ENCODE data around the gene AHR. TPM values are rescaled to one million over a fixed set of nuclear protein-coding genes. Genes with fewer than 3 reads are reported as not detected.

The AHR gene
- total RNA-seq, 1 experiment from 2014 or later, result 13.5 TPM

GRCh38 chr7:17329440-17329839 is 31.0 kb downstream of the AHR start:
- DNase-seq (ENCODE audit: low spot score), result no peak
- TF ChIP-seq CTCF (conservative IDR thresholded peaks at IDR 0.05; ENCODE audit: low read depth, low read length), result no peak
- H3K36me3 ChIP-seq (ENCODE audit: insufficient read depth, low read length, poor library complexity, severe bottlenecking), result peaks cover 1% of the 10 kb centered on the region
- no peaks in the 10 kb centered on the region for H3K27me3 ChIP-seq (replicated peaks; ENCODE audit: insufficient read depth, low read depth, low read length, poor library complexity)
- no peak overlapping the region for H3K27ac ChIP-seq (ENCODE audit: low read depth, low read length, poor library complexity, severe bottlenecking)
- intact Hi-C loops (cut with micrococcal nuclease; ENCODE audit: unreplicated experiment), result no loop called here
- BruUV-seq (replicated peaks), result no TSS peak
- POLR2A ChIA-PET (ENCODE audit: low non-redundant PET), result no interaction called here
- H3K4me1 ChIP-seq (ENCODE audit: insufficient read depth, low read length, poor library complexity, severe bottlenecking), result no peaks in the 10 kb centered on the region
- H3K9me3 ChIP-seq (ENCODE audit: low read depth, low read length, poor library complexity, severe bottlenecking), result no peaks in the 10 kb centered on the region
- H3K4me3 ChIP-seq (ENCODE audit: low read depth, low read length, poor library complexity, severe bottlenecking), result no peak overlapping the region
- CTCF ChIA-PET, result no interaction called here

GRCh38 chr7:17331891-17332501 is 33.5 kb downstream of the AHR start:
- Histone ChIP-seq H3K9me3 (ENCODE audit: low read depth, low read length, poor library complexity, severe bottlenecking) (no peaks in the 10 kb centered on the region), H3K4me3 (ENCODE audit: low read depth, low read length, poor library complexity, severe bottlenecking) (no peak overlapping the region), H3K27me3 (replicated peaks; ENCODE audit: insufficient read depth, low read depth, low read length, poor library complexity) (no peaks in the 10 kb centered on the region), H3K36me3 (ENCODE audit: insufficient read depth, low read length, poor library complexity, severe bottlenecking) (peaks cover 7% of the 10 kb centered on the region), H3K27ac (ENCODE audit: low read depth, low read length, poor library complexity, severe bottlenecking) (no peak overlapping the region), H3K4me1 (ENCODE audit: insufficient read depth, low read length, poor library complexity, severe bottlenecking) (no peaks in the 10 kb centered on the region)
- BruUV-seq (replicated peaks), result no TSS peak
- no peak for DNase-seq (ENCODE audit: low spot score)
- TF ChIP-seq CTCF (conservative IDR thresholded peaks at IDR 0.05; ENCODE audit: low read depth, low read length) (no peak), EZH2 (IDR thresholded peaks at IDR 0.05; ENCODE audit: borderline replicate concordance, low read depth, low read length, poor library complexity, severe bottlenecking) (no peak)
- intact Hi-C loops (cut with micrococcal nuclease; ENCODE audit: unreplicated experiment), result no loop called here
- ChIA-PET POLR2A (ENCODE audit: low non-redundant PET) (no interaction called here), CTCF (no interaction called here)

- CTCF ChIA-PET, result no interaction called here
- Histone ChIP-seq H3K9me3 (ENCODE audit: low read depth, low read length, poor library complexity, severe bottlenecking) (no peaks in the 10 kb centered on the region), H3K36me3 (ENCODE audit: insufficient read depth, low read length, poor library complexity, severe bottlenecking) (peaks cover 7% of the 10 kb centered on the region), H3K27ac (ENCODE audit: low read depth, low read length, poor library complexity, severe bottlenecking) (no peak overlapping the region), H3K27me3 (replicated peaks; ENCODE audit: insufficient read depth, low read depth, low read length, poor library complexity) (no peaks in the 10 kb centered on the region), H3K4me3 (ENCODE audit: low read depth, low read length, poor library complexity, severe bottlenecking) (no peak overlapping the region), H3K4me1 (ENCODE audit: insufficient read depth, low read length, poor library complexity, severe bottlenecking) (no peaks in the 10 kb centered on the region)
- BruUV-seq (replicated peaks), result no TSS peak
- POLR2A ChIA-PET (ENCODE audit: low non-redundant PET), result no interaction called here
- DNase-seq (ENCODE audit: low spot score), result no peak
- intact Hi-C loops (cut with micrococcal nuclease; ENCODE audit: unreplicated experiment), result no loop called here
- TF ChIP-seq CTCF (conservative IDR thresholded peaks at IDR 0.05; ENCODE audit: low read depth, low read length), result no peak
- TF ChIP-seq EZH2 (IDR thresholded peaks at IDR 0.05; ENCODE audit: borderline replicate concordance, low read depth, low read length, poor library complexity, severe bottlenecking), result no peak
These were observed 34.8 kb downstream of the AHR start for GRCh38 chr7:17333221-17333620.
